Stimulated activated CD8-positive, alpha-beta memory T cell treated with anti-CD3 and anti-CD28 coated beads, Interleukin-7, amount 100 ng/mL, for 4 hours (primary cell): Measurements from ENCODE around the gene PDGFRA.

ENCODE experiments used
- DNase-seq, 2 donors: peaks; one replicate each; pipeline ENCODE4 v3.0.0-alpha.2; 2020; ENCODE audit warnings: low read depth in 2 of 2

The PDGFRA gene

GRCh38 chr4:54255881-54256280, 26.8 kb downstream of the PDGFRA start:
- no peak for DNase-seq

DNA sequence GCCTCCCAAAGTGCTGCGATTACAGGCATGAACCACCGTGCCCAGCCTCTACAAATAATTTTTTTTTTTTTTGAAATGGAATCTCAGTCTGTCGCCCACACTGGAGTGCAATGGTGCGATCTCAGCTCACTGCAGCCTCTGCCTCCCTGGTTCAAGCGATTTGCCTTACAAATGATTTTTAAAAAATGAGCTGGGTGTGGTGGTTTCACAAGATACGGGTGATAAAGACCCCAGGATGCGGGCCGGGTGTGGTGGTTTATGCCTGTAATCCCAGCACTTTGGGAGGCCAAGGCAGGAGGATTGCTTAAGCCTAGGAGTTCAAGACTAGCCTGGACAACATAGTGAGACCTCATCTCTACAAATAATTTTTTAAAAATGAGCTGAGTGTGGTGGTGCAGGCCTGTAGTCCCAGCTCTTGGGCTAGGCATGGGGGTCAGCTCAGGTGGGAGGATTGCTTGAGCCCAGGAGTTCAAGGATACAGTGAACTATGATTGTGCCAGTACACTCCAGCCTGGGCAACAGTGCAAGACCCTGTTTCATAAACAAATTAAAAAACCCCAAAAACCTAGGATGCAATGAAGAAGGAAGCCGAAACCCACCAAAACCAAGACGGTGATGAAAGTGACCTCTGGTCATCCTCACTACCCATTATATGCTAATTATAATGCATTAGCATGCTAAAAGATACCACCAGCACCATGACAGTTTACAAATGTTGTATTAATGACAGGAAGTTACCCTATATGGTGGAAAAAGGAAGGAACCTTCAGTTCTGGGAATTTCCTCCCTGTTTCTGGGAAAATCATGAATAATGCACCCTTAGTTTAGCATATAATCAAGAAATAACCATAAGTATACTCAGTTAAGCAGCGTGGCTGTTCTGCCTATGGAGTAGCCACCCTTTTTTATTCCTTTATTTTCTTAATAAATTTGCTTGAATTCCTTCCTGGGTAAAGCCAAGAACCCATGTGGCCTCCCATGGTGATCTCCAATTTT, 27.7 kb downstream of the PDGFRA start:
- DNase-seq = no peak

GRCh38 chr4:54265366-54265765, 36.3 kb downstream of the PDGFRA start:
- no peak for DNase-seq

DNA sequence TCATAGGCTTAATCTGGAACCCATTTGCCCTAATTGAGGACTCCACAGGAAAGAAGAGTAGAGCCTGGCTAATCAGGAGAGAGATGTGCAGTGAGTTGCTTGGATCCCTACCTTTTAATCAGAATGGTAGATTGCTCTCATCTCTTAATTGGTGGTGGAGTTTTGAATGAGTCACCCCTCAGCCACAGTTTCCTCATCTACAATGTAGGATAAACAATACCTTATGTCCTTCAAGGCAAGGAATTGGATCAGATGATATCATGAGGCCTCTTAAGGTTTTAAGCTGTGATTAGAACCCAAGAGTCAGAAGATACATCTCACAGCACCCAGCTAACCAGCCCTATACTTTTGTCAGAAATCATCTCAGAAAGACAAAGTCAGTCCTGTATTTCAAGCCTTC, 39.1 kb downstream of the PDGFRA start:
- DNase-seq = no peak

DNA sequence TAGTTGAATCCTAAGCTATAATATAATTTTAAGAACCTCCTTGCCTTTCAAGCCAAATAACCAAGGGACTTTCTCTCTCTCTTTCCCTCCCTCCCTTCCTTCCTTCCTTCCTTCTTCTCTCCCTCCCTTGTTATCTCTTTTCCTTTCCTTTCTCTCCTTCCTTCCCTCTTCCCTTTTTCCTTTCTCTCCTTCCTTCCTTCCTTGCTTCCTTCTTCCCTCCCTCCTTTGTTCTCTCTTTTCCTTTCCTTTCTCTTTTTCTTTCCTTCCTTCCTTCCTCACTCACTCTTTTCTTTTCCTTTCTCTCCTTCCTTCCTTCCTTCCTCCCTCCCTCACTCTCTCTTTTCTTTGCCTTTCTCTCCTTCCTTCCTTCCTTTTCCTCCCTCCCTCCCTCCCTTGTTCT, 42.4 kb downstream of the PDGFRA start:
- DNase-seq = no peak

DNA sequence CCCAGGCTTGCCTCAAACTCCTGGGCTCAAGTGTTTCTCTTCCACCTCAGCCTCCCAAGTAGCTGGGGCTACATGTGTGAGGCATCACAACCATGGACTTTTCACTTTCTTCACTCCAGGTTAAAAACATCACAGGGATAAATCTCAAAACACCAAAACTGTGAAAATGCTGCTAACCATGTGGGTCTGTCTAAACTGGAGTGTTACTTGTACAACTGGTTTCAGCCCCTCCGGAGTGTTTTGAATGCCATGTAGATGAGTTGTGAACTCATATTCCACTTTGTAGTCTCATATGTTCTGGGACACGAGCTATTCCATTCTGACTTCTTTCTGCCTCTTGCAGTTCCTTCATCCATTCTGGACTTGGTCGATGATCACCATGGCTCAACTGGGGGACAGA, 43.0 kb downstream of the PDGFRA start:
- no peak for DNase-seq

GRCh38 chr4:54274264-54274663, 45.2 kb downstream of the PDGFRA start:
- no peak for DNase-seq

DNA sequence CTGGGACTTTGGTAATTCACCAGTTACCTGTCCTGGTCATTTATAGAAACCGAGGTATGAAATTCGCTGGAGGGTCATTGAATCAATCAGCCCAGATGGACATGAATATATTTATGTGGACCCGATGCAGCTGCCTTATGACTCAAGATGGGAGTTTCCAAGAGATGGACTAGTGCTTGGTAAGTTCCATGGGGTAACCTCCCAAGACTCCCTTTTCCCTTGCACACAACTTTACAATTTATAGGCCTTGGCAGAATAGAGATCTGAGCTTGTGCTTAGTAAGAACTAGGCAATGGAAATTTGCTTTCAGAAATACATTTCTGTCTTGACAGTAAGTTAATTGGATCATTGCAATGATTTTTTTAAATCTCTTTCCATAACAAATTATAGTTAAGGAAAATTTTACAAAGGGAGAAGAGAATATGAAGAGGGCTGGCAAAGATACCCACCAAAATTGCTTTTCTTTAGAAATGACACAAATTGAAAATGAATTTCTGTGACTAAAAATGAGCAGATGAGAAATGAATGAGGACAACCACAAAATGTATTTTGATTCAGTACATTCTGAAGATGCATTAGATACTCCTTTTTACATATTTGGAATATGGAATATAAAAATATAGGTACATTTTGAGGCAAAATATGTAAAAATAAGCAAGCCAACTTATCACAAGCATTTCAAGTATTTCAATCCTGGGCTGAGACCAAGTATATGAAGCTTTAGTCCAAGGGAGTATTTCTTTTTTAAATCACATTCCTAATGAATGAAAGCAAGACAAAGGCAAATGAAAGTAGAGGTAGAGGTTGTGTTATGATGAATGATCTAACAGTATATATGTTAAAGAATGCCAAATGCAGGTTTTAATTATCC, 45.9 kb downstream of the PDGFRA start:
- no peak for DNase-seq

- no peak for DNase-seq
Observed at GRCh38 chr4:54276641-54277430, 47.7 kb downstream of the PDGFRA start.

DNA sequence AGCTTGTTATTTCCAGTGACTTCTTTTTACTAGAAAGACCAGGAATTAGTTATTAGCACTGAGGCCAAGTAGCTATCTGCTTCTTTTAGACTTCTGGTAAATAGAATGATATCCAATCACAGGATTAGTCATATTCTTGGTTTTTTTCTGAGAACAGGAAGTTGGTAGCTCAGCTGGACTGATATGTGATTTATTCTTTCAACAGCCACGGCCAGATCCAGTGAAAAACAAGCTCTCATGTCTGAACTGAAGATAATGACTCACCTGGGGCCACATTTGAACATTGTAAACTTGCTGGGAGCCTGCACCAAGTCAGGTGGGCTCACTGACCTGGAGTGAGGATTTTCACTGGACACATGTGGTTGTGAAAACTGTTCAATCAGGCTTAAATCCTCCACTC, 48.6 kb downstream of the PDGFRA start:
- DNase-seq = no peak

DNA sequence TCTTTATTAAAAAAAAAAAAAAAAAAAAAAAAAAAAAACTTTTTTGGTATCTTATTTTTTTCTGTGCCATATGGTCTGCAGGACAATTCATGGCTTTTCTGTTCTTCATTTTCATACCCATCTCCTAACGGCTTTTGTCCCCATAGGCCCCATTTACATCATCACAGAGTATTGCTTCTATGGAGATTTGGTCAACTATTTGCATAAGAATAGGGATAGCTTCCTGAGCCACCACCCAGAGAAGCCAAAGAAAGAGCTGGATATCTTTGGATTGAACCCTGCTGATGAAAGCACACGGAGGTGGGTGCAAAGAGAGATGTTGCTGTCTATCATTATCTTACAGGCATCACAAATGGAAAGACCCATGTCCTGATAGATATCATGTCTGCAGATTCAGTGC, 49.1 kb downstream of the PDGFRA start:
- no peak for DNase-seq

GRCh38 chr4:54281054-54281766, 52.1 kb downstream of the PDGFRA start:
- DNase-seq = no peak

GRCh38 chr4:54282837-54283236, 53.7 kb downstream of the PDGFRA start:
- no peak for DNase-seq

- no peak for DNase-seq
Observed at GRCh38 chr4:54289316-54289715, 60.2 kb downstream of the PDGFRA start.

DNA sequence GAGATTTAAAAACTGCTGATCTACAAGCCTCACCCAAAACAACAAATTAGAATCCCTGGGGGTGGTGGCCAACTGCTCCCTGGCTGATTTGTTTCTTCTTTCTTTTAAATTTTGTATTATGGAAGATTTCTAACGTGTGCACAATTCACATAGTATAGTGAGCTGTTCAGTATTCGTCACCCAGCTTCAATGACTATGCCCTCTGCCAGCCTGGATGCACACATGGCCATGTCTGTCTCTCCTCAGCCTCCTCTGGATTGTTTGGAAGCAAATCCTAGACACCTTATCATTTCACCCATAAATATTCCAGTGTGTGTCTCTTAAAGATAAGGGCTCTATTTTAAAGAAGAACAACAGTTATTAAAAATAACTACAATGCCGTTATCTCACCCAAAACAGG, 61.9 kb downstream of the PDGFRA start:
- no peak for DNase-seq

DNA sequence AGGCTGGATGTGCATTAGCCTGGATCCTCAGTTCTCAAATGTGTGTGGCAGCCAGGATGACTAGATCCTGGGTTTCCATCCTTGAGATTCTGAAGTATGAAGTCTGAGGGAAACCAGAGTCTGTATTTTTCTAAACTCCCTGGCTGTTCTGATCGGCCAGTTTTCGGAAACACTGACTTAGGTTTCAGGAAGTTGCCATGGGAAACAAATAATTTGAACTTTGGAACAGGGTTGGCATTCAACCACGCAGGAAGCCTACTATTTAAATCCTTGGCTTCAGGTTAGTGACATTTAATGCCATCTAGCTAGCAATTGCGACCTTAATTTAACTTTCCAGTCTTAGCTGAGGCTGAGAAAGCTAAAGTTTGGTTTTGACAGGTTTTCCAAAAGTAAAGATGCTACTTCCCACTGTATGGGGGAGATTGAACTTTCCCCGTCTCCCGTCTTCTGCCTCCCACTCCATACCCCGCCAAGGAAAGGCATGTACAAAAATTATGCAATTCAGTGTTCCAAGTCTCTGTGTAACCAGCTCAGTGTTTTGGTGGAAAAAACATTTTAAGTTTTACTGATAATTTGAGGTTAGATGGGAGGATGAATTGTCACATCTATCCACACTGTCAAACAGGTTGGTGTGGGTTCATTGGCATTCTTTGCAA, 67.6 kb downstream of the PDGFRA start:
- no peak for DNase-seq

GRCh38 chr4:54308110-54308509, 79.0 kb downstream of the PDGFRA start:
- DNase-seq = no peak

- DNase-seq = no peak
Observed at GRCh38 chr4:54315561-54316538, 86.8 kb downstream of the PDGFRA start.

- DNase-seq = no peak
Observed at GRCh38 chr4:54317690-54318089, 88.6 kb downstream of the PDGFRA start.
